NB4 (cell line): ENCODE data around the gene CAPN14.

Experiments
- CTCF ChIP-seq: IDR thresholded peaks from one replicate; pipeline ENCODE4 v1.5.1; 2012; ENCODE audit warnings: low read depth, low read length
- POLR2A ChIP-seq: IDR thresholded peaks from 2 replicates; pipeline ENCODE4 v1.6.1; 2011; ENCODE audit warnings: mild to moderate bottlenecking; ENCODE audit not compliant: insufficient read length; ENCODE audit errors: extremely low read depth

DNA sequence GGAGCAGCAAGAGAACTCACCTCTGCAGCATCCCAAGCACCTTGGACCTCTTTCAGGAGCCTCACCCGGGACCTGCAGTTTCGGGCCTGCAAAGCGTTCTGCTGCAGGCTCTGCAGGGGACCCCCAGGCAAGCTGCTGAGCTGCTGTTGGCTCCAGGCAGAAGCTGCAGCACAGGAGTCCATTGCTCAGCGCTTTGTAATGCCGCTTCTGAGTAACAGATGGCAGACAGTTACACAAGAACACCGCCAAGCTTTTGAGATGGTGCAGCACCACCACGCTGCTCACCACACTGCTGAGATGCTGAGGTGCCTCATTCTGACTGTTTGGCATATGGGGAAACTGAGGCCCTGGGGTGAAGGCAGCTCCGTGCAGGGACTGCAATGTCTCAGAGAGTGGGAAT lies 77.2 kb downstream of the CAPN14 start:
- TF ChIP-seq CTCF = no peak
- TF ChIP-seq POLR2A = no peak
